HL-60 (cell line): ENCODE measurements around the gene AKAP13.
"Not testable (repeated sequence)": the region's sequence is repeated elsewhere in the genome, so short reads cannot be mapped to it uniquely, and the experiment has no call there.

ENCODE experiments used
- DNase-seq, 2 experiments: peaks; one replicate each; pipeline ENCODE4 v3.0.0-alpha.2; 2010 to 2020; ENCODE audit warnings: low read depth in 1 of 2, low spot score in 1 of 2
- H3K27ac ChIP-seq: fragments of 250-450 bp; sonication (Bioruptor Pico); replicated peaks from 2 replicates; pipeline ENCODE4 v1.5.1; 2020; ENCODE audit warnings: mild to moderate bottlenecking, moderate library complexity
- H3K27me3 ChIP-seq: fragments of 250-450 bp; sonication (Bioruptor Pico); 2 replicates; pipeline ENCODE4 v1.5.1; 2021; ENCODE audit warnings: mild to moderate bottlenecking, moderate library complexity; ENCODE audit not compliant: insufficient read depth, poor library complexity, severe bottlenecking
- H3K4me3 ChIP-seq: replicated peaks from 2 replicates; pipeline ENCODE4 v1.5.1; 2011; ENCODE audit warnings: mild to moderate bottlenecking, control low read depth, low read length; ENCODE audit not compliant: insufficient read depth
- GABPA ChIP-seq: IDR thresholded peaks from 2 replicates; pipeline ENCODE4 v1.6.1; 2012; ENCODE audit warnings: low read depth
- POLR2AphosphoS5 ChIP-seq: IDR thresholded peaks from 2 replicates; pipeline ENCODE4 v1.6.1; 2012; ENCODE audit warnings: low read depth
- REST ChIP-seq: IDR thresholded peaks from 2 replicates; pipeline ENCODE4 v1.6.1; 2012; ENCODE audit warnings: low read depth; ENCODE audit not compliant: insufficient replicate concordance
- SPI1 ChIP-seq: IDR thresholded peaks from 2 replicates; pipeline ENCODE4 v1.6.1; 2012; ENCODE audit warnings: low read depth, mild to moderate bottlenecking, borderline replicate concordance
- TF ChIP-seq, protein P1 (sequence below): IDR thresholded peaks from one replicate; pipeline ENCODE4 v1.5.1; 2011; ENCODE audit warnings: low read length, control low read depth, inconsistent platforms; ENCODE audit not compliant: insufficient read depth

The AKAP13 gene

GRCh38 chr15:85658816-85659215 lies 278.4 kb downstream of the AKAP13 start:
- Histone ChIP-seq H3K4me3 (no peak overlapping the region), H3K27ac (no peak overlapping the region), H3K27me3 (no peaks in the 10 kb centered on the region)
- no peak for DNase-seq
- TF ChIP-seq, protein P1, sequence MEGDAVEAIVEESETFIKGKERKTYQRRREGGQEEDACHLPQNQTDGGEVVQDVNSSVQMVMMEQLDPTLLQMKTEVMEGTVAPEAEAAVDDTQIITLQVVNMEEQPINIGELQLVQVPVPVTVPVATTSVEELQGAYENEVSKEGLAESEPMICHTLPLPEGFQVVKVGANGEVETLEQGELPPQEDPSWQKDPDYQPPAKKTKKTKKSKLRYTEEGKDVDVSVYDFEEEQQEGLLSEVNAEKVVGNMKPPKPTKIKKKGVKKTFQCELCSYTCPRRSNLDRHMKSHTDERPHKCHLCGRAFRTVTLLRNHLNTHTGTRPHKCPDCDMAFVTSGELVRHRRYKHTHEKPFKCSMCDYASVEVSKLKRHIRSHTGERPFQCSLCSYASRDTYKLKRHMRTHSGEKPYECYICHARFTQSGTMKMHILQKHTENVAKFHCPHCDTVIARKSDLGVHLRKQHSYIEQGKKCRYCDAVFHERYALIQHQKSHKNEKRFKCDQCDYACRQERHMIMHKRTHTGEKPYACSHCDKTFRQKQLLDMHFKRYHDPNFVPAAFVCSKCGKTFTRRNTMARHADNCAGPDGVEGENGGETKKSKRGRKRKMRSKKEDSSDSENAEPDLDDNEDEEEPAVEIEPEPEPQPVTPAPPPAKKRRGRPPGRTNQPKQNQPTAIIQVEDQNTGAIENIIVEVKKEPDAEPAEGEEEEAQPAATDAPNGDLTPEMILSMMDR: no peak

- no peak for TF ChIP-seq SPI1
- H3K27me3 ChIP-seq: no peaks in the 10 kb centered on the region
- no peak overlapping the region for H3K27ac ChIP-seq
- H3K4me3 ChIP-seq: no peak overlapping the region
- no peak for DNase-seq
Observed at GRCh38 chr15:85661859-85662258, 281.5 kb downstream of the AKAP13 start.

DNA sequence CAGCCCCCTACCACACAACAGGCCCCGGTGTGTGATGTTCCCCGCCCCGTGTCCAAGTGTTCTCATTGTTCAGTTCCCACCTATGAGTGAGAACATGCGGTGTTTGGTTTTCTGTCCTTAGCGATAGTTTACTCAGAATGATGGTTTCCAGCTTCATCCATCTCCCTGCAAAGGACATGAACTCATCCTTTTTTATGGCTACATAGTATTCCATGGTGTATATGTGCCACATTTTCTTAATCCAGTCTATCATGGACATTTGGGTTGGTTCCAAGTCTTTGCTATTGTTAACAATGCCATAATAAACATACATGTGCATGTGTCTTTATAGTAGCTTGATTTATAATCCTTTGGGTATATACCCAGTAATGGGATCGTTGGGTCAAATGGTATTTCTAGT lies 285.3 kb downstream of the AKAP13 start:
- not testable (repeated sequence) for DNase-seq, H3K27ac ChIP-seq, H3K4me3 ChIP-seq, H3K27me3 ChIP-seq

- DNase-seq: peak; percentile 35 to 83
- no peak for TF ChIP-seq POLR2AphosphoS5
- TF ChIP-seq GABPA: no peak
- TF ChIP-seq, protein P1: no peak
- no peak for TF ChIP-seq SPI1
- TF ChIP-seq REST: no peak
- H3K4me3 ChIP-seq: no peak overlapping the region
- H3K27me3 ChIP-seq: no peaks in the 10 kb centered on the region
- peak overlapping the region; percentile 52 for H3K27ac ChIP-seq
Observed at GRCh38 chr15:85667491-85668424, 287.4 kb downstream of the AKAP13 start.

- no peak overlapping the region for H3K27ac ChIP-seq
- DNase-seq: no peak
Observed at GRCh38 chr15:85671156-85671555, 290.8 kb downstream of the AKAP13 start.

More at GRCh38 chr15:85671156-85671555, 290.8 kb downstream of the AKAP13 start:
- Histone ChIP-seq H3K27me3 (no peaks in the 10 kb centered on the region), H3K4me3 (no peak overlapping the region)
- no peak for TF ChIP-seq POLR2AphosphoS5
- TF ChIP-seq, protein P1: no peak
- TF ChIP-seq REST: no peak
- TF ChIP-seq SPI1: no peak
- TF ChIP-seq GABPA: no peak
